Activated CD4-positive, alpha-beta T cell treated with anti-CD3 and anti-CD28 coated beads for 36 hours (primary cell): Measurements from ENCODE around the gene DLL1. TPM values are rescaled to one million over a fixed set of nuclear protein-coding genes. Genes with fewer than 3 reads are reported as not detected.

ENCODE experiments used
- ATAC-seq: fragments of 200-7000 bp; cut with Tn5 transposase; one replicate; pipeline ENCODE4 v1.10.0; 2021; ENCODE audit warnings: mild to moderate bottlenecking, moderate library complexity
- CTCF ChIA-PET: fragments of 350-600 bp; sonication (Branson Sonifier 250); formaldehyde crosslinking; loops from one replicate; lab custom pipeline; 2021; ENCODE audit warnings: antibody characterized with exemption; lab: Charles Lee
- POLR2A ChIA-PET: fragments of 350-600 bp; sonication (Branson Sonifier 250); formaldehyde crosslinking; loops from one replicate; lab custom pipeline; 2021; ENCODE audit warnings: antibody characterized with exemption, inconsistent platforms; lab: Charles Lee
- DNase-seq: peaks from one replicate; pipeline ENCODE4 v3.0.0-alpha.2; 2020
- H3K27ac Mint-ChIP-seq: one replicate; pipeline ENCODE4 v1.8.0; 2021; ENCODE audit warnings: mixed read lengths
- H3K27me3 Mint-ChIP-seq: one replicate; pipeline ENCODE4 v1.8.0; 2021; ENCODE audit warnings: mixed read lengths
- H3K36me3 Mint-ChIP-seq: one replicate; pipeline ENCODE4 v1.8.0; 2021; ENCODE audit warnings: low read depth, mixed read lengths
- H3K4me1 Mint-ChIP-seq: one replicate; pipeline ENCODE4 v1.8.0; 2021; ENCODE audit warnings: mixed read lengths
- H3K4me3 Mint-ChIP-seq: one replicate; pipeline ENCODE4 v1.8.0; 2021; ENCODE audit warnings: mild to moderate bottlenecking, moderate library complexity, mixed read lengths
- H3K9me3 Mint-ChIP-seq: one replicate; pipeline ENCODE4 v1.8.0; 2021; ENCODE audit warnings: low read depth, mixed read lengths
- intact Hi-C, 2 experiments: fragments of 100-400 bp; cut with DNase I in 1 of 2; cut with micrococcal nuclease in 1 of 2; formaldehyde crosslinking; loops; one replicate each; pipeline versions ENCODE4 v1.14.2 to v1.15.1; 2022 to 2024; cut with DNase I, micrococcal nuclease
- total RNA-seq, 2 experiments: library from RNA; stranded (reverse); gene quantifications; one replicate each; pipeline ENCODE4 v1.2.3, GENCODE V29; 2021

DLL1 gene
- total RNA-seq, 2 experiments from 2014 or later: 0.54 to 0.91 TPM

- Mint-ChIP-seq H3K27me3 (peaks cover 6% of the 10 kb centered on the region), H3K4me3 (peak overlapping the region; percentile 51), H3K9me3 (peaks cover 2% of the 10 kb centered on the region), H3K4me1 (peaks cover 25% of the 10 kb centered on the region), H3K36me3 (peaks cover 2% of the 10 kb centered on the region), H3K27ac (no peak overlapping the region)
- DNase-seq: no peak
- intact Hi-C loops: no loop called here
- ChIA-PET CTCF (interaction anchor here (0.8 kb wide), 1 partner anchor 61 kb away, joined by 3 read pairs; no protein-coding TSS in a partner anchor), POLR2A (no interaction called here)
- ATAC-seq: no peak
Measured at GRCh38 chr6:170281331-170282292, 9.3 kb downstream of the DLL1 start.

GRCh38 chr6:170280689-170281045, 10.2 kb downstream of the DLL1 start:
- peak overlapping the region; percentile 81 for H3K27ac Mint-ChIP-seq
- H3K27me3 Mint-ChIP-seq: peaks cover 2% of the 10 kb centered on the region

GRCh38 chr6:170279977-170280688, 10.7 kb downstream of the DLL1 start:
- POLR2A ChIA-PET: interaction anchor here (0.7 kb wide), 1 partner anchor 65 kb away, joined by 3 read pairs; no protein-coding TSS in a partner anchor
- Mint-ChIP-seq H3K9me3 (peaks cover 2% of the 10 kb centered on the region), H3K27ac (peak overlapping the region; percentile 81), H3K36me3 (no peaks in the 10 kb centered on the region), H3K4me1 (peaks cover 25% of the 10 kb centered on the region), H3K4me3 (peak overlapping the region; percentile 51), H3K27me3 (peaks cover under 1% of the 10 kb centered on the region)
- ATAC-seq (peak; percentile 91), DNase-seq (peak; percentile 77)
- intact Hi-C loops: no loop called here
- CTCF ChIA-PET: no interaction called here

More at GRCh38 chr6:170280689-170281045, 10.2 kb downstream of the DLL1 start:
- peaks cover 2% of the 10 kb centered on the region for H3K36me3 Mint-ChIP-seq
- CTCF ChIA-PET: no interaction called here
- peaks cover 25% of the 10 kb centered on the region for H3K4me1 Mint-ChIP-seq
- POLR2A ChIA-PET: no interaction called here
- peak overlapping the region; percentile 51 for H3K4me3 Mint-ChIP-seq
- ATAC-seq (peak; percentile 58), DNase-seq (no peak)
- intact Hi-C loops: no loop called here
- peaks cover 2% of the 10 kb centered on the region for H3K9me3 Mint-ChIP-seq

GRCh38 chr6:170279426-170279825, 11.5 kb downstream of the DLL1 start:
- ATAC-seq (no peak), DNase-seq (no peak)
- POLR2A ChIA-PET: interaction anchor here (0.7 kb wide), 1 partner anchor 66 kb away, joined by 3 read pairs; no protein-coding TSS in a partner anchor
- Mint-ChIP-seq H3K9me3 (peaks cover 2% of the 10 kb centered on the region), H3K27me3 (no peaks in the 10 kb centered on the region), H3K36me3 (no peaks in the 10 kb centered on the region), H3K4me3 (no peak overlapping the region), H3K4me1 (peaks cover 25% of the 10 kb centered on the region), H3K27ac (no peak overlapping the region)
- CTCF ChIA-PET: no interaction called here
- intact Hi-C loops: no loop called here

- peaks cover 25% of the 10 kb centered on the region for H3K4me1 Mint-ChIP-seq
- peaks cover under 1% of the 10 kb centered on the region for H3K27me3 Mint-ChIP-seq
- peaks cover 3% of the 10 kb centered on the region for H3K9me3 Mint-ChIP-seq
- peak overlapping the region; percentile 79 for H3K27ac Mint-ChIP-seq
- CTCF ChIA-PET: interaction anchor here (1.1 kb wide), 1 partner anchor 8 kb away, joined by 5 read pairs; no protein-coding TSS in a partner anchor
- peaks cover 1% of the 10 kb centered on the region for H3K36me3 Mint-ChIP-seq
- intact Hi-C loops: no loop called here
- no peak overlapping the region for H3K4me3 Mint-ChIP-seq
- POLR2A ChIA-PET: no interaction called here
- ATAC-seq: no peak
- peak; percentile 23 for DNase-seq
Measured at GRCh38 chr6:170278743-170279094, 12.2 kb downstream of the DLL1 start.

GRCh38 chr6:170277893-170278742, 12.8 kb downstream of the DLL1 start:
- DNase-seq (no peak), ATAC-seq (peak; percentile 24)
- peak overlapping the region; percentile 79 for H3K27ac Mint-ChIP-seq
- H3K27me3 Mint-ChIP-seq: peaks cover 3% of the 10 kb centered on the region
- intact Hi-C loops: no loop called here
- peaks cover 5% of the 10 kb centered on the region for H3K9me3 Mint-ChIP-seq
- no peak overlapping the region for H3K4me3 Mint-ChIP-seq
- POLR2A ChIA-PET: no interaction called here
- peaks cover 3% of the 10 kb centered on the region for H3K36me3 Mint-ChIP-seq
- CTCF ChIA-PET: interaction anchor here (1.0 to 1.1 kb wide), 2 partner anchors 9 to 447 kb away, joined by 3 to 5 read pairs; no protein-coding TSS in a partner anchor
- peaks cover 25% of the 10 kb centered on the region for H3K4me1 Mint-ChIP-seq

- ATAC-seq: no peak
- POLR2A ChIA-PET: no interaction called here
- DNase-seq: no peak
Measured at GRCh38 chr6:170276369-170277057, 14.4 kb downstream of the DLL1 start.

GRCh38 chr6:170274713-170275560, 15.9 kb downstream of the DLL1 start:
- ATAC-seq: no peak
- peaks cover 3% of the 10 kb centered on the region for H3K27me3 Mint-ChIP-seq
- H3K9me3 Mint-ChIP-seq: peaks cover 5% of the 10 kb centered on the region
- ChIA-PET CTCF (no interaction called here), POLR2A (no interaction called here)
- H3K4me3 Mint-ChIP-seq: no peak overlapping the region
- H3K4me1 Mint-ChIP-seq: peaks cover 37% of the 10 kb centered on the region
- intact Hi-C loops: no loop called here
- H3K36me3 Mint-ChIP-seq: peaks cover 3% of the 10 kb centered on the region
- no peak overlapping the region for H3K27ac Mint-ChIP-seq
- no peak for DNase-seq

More at GRCh38 chr6:170276369-170277057, 14.4 kb downstream of the DLL1 start:
- Mint-ChIP-seq H3K9me3 (peaks cover 5% of the 10 kb centered on the region), H3K36me3 (peaks cover 3% of the 10 kb centered on the region), H3K4me3 (no peak overlapping the region), H3K27me3 (peaks cover 3% of the 10 kb centered on the region), H3K27ac (no peak overlapping the region), H3K4me1 (peaks cover 36% of the 10 kb centered on the region)
- intact Hi-C loops: no loop called here
- CTCF ChIA-PET: no interaction called here

- no peak for DNase-seq
- H3K27ac Mint-ChIP-seq: no peak overlapping the region
- peaks cover 24% of the 10 kb centered on the region for H3K4me1 Mint-ChIP-seq
- peaks cover 3% of the 10 kb centered on the region for H3K27me3 Mint-ChIP-seq
- ATAC-seq: no peak
- H3K4me3 Mint-ChIP-seq: no peak overlapping the region
- ChIA-PET CTCF (interaction anchor here (0.8 kb wide), 1 partner anchor 505 kb away, joined by 4 read pairs; no protein-coding TSS in a partner anchor), POLR2A (no interaction called here)
- peaks cover 5% of the 10 kb centered on the region for H3K9me3 Mint-ChIP-seq
- peaks cover 3% of the 10 kb centered on the region for H3K36me3 Mint-ChIP-seq
- intact Hi-C loops: loop anchor here in 1 of 2 experiments (2.0 kb wide), 1 partner anchor 33 kb away; the partner anchor contains the start of gene FAM120B
Measured at GRCh38 chr6:170273681-170274080, 17.2 kb downstream of the DLL1 start.
